Measurements from ENCODE around the gene USP47.

- TF ChIP-seq, protein P1, sequence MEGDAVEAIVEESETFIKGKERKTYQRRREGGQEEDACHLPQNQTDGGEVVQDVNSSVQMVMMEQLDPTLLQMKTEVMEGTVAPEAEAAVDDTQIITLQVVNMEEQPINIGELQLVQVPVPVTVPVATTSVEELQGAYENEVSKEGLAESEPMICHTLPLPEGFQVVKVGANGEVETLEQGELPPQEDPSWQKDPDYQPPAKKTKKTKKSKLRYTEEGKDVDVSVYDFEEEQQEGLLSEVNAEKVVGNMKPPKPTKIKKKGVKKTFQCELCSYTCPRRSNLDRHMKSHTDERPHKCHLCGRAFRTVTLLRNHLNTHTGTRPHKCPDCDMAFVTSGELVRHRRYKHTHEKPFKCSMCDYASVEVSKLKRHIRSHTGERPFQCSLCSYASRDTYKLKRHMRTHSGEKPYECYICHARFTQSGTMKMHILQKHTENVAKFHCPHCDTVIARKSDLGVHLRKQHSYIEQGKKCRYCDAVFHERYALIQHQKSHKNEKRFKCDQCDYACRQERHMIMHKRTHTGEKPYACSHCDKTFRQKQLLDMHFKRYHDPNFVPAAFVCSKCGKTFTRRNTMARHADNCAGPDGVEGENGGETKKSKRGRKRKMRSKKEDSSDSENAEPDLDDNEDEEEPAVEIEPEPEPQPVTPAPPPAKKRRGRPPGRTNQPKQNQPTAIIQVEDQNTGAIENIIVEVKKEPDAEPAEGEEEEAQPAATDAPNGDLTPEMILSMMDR (conservative IDR thresholded peaks at IDR 0.05; ENCODE audit: low read length): no peak
- TF ChIP-seq EZH2phosphoT487 (IDR thresholded peaks at IDR 0.05; ENCODE audit: borderline replicate concordance, low read depth, low read length): no peak
These were observed 56.9 kb downstream of the USP47 start for GRCh38 chr11:11898648-11899047.
